ENCODE data around the gene OVAAL. TPM values are rescaled to one million over a fixed set of nuclear protein-coding genes. Genes with fewer than 3 reads are reported as not detected.

OVAAL gene
- total RNA-seq, 2 donors from 2014 or later, result not detected

DNA sequence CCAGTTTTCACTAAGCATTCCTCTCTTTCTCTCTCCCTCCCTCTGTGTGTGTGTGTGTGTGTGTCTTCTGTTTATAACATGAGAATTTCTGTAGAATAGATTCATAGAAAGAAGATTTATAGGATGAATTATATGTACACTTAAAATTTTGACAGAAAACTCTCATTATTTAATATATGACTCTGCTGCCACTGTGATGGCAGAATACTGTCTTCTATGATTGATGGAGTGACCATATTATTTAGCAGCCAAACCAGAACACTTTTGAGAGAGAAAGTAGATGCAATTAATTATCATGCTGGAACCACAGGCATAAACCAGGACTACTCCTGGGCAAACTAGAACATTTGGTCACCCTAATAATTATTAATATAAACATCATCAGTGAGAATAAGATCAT, 38.8 kb downstream of the OVAAL start:
- Histone ChIP-seq H3K27ac (peak overlapping the region in 2 of 4 donors; percentile 73 to 79), H3K27me3 (no peaks in the 10 kb centered on the region), H3K4me1 (peaks cover 26% of the 10 kb centered on the region), H3K9me3 (no peaks in the 10 kb centered on the region), H3K4me3 (no peak overlapping the region), H3K36me3 (replicated peaks in 1 of 2; ENCODE audit: insufficient read depth in 1 of 2, low read depth in 2 of 2) (no peaks in the 10 kb centered on the region)
- intact Hi-C loops (cut with DNase I), result no loop called here
- DNase-seq (no peak), ATAC-seq (no peak)
- TF ChIP-seq, protein P1, sequence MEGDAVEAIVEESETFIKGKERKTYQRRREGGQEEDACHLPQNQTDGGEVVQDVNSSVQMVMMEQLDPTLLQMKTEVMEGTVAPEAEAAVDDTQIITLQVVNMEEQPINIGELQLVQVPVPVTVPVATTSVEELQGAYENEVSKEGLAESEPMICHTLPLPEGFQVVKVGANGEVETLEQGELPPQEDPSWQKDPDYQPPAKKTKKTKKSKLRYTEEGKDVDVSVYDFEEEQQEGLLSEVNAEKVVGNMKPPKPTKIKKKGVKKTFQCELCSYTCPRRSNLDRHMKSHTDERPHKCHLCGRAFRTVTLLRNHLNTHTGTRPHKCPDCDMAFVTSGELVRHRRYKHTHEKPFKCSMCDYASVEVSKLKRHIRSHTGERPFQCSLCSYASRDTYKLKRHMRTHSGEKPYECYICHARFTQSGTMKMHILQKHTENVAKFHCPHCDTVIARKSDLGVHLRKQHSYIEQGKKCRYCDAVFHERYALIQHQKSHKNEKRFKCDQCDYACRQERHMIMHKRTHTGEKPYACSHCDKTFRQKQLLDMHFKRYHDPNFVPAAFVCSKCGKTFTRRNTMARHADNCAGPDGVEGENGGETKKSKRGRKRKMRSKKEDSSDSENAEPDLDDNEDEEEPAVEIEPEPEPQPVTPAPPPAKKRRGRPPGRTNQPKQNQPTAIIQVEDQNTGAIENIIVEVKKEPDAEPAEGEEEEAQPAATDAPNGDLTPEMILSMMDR (IDR thresholded peaks at IDR 0.05), result no peak
- TF ChIP-seq POLR2A (IDR thresholded peaks at IDR 0.05), result no peak

DNA sequence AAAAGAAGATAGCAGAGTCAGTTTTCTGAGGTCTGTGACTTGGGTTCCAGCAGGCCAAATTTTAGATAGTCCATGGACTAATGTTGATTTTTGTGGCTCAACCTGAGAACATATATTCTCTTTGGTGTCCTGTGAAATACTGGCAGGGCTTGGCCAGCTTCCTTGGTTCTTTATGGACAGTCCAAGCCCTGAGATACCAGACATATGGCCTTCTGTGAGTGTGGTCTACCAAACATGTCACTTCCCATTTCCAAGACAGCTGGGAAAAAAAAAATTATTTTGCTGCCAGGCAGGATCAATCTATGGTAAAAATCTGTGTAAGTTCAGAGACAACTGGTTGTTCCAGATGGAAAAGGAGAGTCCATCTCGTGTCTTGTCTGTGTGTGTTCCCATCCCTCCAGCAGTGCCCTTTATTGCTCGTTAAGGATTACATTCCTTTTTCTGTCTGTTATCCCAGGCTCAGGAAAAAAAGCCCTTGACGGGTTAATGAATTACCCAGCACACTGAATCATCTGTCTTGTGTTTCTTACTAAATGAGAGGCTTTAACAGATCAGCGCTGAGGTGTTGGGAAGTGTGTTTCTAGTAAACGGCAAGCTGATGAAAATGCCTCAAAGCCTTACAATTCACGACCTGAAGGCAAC, 39.7 kb downstream of the OVAAL start:
- Histone ChIP-seq H3K36me3 (replicated peaks in 1 of 2; ENCODE audit: insufficient read depth in 1 of 2, low read depth in 2 of 2) (no peaks in the 10 kb centered on the region), H3K4me1 (peaks cover 32% of the 10 kb centered on the region), H3K27me3 (no peaks in the 10 kb centered on the region), H3K9me3 (no peaks in the 10 kb centered on the region), H3K4me3 (no peak overlapping the region), H3K27ac (peak overlapping the region; percentile 27 to 79 (median 66))
- DNase-seq (peak in 3 of 4 donors; percentile 49 to 59 (median 51)), ATAC-seq (peak; percentile 92)
- intact Hi-C loops (cut with DNase I), result no loop called here
- WGBS, 2 donors, result 13 to 15% methylated on average over 6 of the region's 6 CpGs
- TF ChIP-seq, protein P1 (IDR thresholded peaks at IDR 0.05), result no peak
- TF ChIP-seq POLR2A (IDR thresholded peaks at IDR 0.05), result no peak

DNA sequence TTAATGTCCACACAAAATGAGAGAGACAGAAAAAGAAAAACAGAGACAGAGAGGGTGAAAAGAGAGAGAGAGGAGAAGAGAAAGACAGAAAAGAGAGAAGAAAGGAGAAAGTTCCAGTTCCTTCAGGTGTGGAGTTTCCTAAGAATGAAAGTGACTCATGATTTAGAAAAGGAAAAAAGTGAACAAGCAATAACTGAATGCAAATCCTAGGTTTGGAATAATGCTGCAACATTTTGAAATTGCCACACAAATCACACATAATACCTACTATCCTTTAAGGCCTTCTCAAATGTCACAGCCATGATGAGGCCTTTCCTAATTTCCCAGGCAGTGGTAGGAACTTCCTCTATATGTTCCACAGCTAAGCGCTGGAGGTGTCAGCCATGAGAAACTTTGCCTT, 41.6 kb downstream of the OVAAL start:
- ATAC-seq (no peak), DNase-seq (no peak)
- WGBS, 2 donors, result 96 to 100% methylated on average over 1 of the region's 1 CpG
- TF ChIP-seq, protein P1 (IDR thresholded peaks at IDR 0.05), result no peak
- TF ChIP-seq POLR2A (IDR thresholded peaks at IDR 0.05), result no peak
- Histone ChIP-seq H3K9me3 (no peaks in the 10 kb centered on the region), H3K27me3 (no peaks in the 10 kb centered on the region), H3K4me1 (peaks cover 32% of the 10 kb centered on the region), H3K27ac (no peak overlapping the region), H3K4me3 (no peak overlapping the region), H3K36me3 (replicated peaks in 1 of 2; ENCODE audit: insufficient read depth in 1 of 2, low read depth in 2 of 2) (no peaks in the 10 kb centered on the region)
- intact Hi-C loops (cut with DNase I), result no loop called here

DNA sequence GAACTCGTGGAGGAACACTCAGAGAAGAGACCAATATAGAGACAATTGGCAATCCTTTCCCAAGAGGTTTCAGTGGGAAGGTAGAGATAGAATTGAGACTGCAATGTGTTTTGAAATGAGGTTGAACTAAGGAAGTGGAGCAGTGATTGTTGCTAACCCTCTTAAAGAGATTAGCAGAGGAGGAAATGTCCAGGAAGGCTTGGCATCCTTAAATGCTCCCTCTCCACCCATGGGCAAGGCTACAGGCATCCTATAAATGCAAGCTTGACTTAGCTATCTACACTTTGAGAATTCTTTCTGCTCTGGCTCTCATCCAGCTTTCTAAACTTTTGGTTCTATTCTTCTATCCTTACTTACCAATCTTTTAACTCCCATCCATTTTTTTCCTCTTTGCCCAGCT, 42.7 kb downstream of the OVAAL start:
- intact Hi-C loops (cut with DNase I), result no loop called here
- Histone ChIP-seq H3K4me1 (peaks cover 32% of the 10 kb centered on the region), H3K9me3 (no peaks in the 10 kb centered on the region), H3K27me3 (no peaks in the 10 kb centered on the region), H3K4me3 (no peak overlapping the region), H3K27ac (no peak overlapping the region), H3K36me3 (replicated peaks in 1 of 2; ENCODE audit: insufficient read depth in 1 of 2, low read depth in 2 of 2) (no peaks in the 10 kb centered on the region)
- no peak for ATAC-seq
- TF ChIP-seq POLR2A (IDR thresholded peaks at IDR 0.05), result no peak
- TF ChIP-seq, protein P1 (IDR thresholded peaks at IDR 0.05), result no peak
- DNase-seq, result no peak
- 86 to 87% methylated on average over 1 of the region's 1 CpG for WGBS, 2 donors

Measured in body of pancreas (tissue), 4 donors.